Mucosa of descending colon (tissue), 3 donors: ENCODE results near the gene GPD2. TPM values are rescaled to one million over a fixed set of nuclear protein-coding genes. Genes with fewer than 3 reads are reported as not detected.

ENCODE experiments used
- ATAC-seq: fragments of 200-7000 bp; cut with Tn5 transposase; one replicate; pipeline ENCODE4 v1.9.1; 2020; ENCODE audit warnings: mild to moderate bottlenecking, moderate library complexity
- DNase-seq, 3 donors: peaks; one replicate each; pipeline ENCODE4 v3.0.0-alpha.2; 2020
- H3K36me3 ChIP-seq: fragments of 200-600 bp; one replicate; pipeline ENCODE4 v1.8.0; 2021; ENCODE audit warnings: low read depth, mild to moderate bottlenecking
- H3K4me1 ChIP-seq: fragments of 200-600 bp; one replicate; pipeline ENCODE4 v1.8.0; 2021; ENCODE audit warnings: low read depth, mild to moderate bottlenecking
- H3K4me3 ChIP-seq: fragments of 200-600 bp; one replicate; pipeline ENCODE4 v1.8.0; 2021; ENCODE audit warnings: mild to moderate bottlenecking
- H3K9me3 ChIP-seq: fragments of 200-600 bp; one replicate; pipeline ENCODE4 v1.8.0; 2021; ENCODE audit warnings: mild to moderate bottlenecking
- CTCF ChIP-seq: fragments of 200-600 bp; IDR thresholded peaks from one replicate; pipeline ENCODE4 v1.8.0; 2022; ENCODE audit warnings: antibody characterized with exemption, mild to moderate bottlenecking
- intact Hi-C, 2 donors: fragments of 100-400 bp; cut with DNase I in 1 of 2; cut with micrococcal nuclease in 1 of 2; formaldehyde crosslinking; loops; one replicate each; pipeline versions ENCODE4 v1.11.0 to v1.11.1; 2022; cut with DNase I, micrococcal nuclease
- total RNA-seq, 3 donors: library from RNA; stranded (reverse); fragmentation: NEBNext Ultra II Directional in 2 of 3; extraction: Animal tissue kit (Norgen Biotek cat#: 25700) in 2 of 3; gene quantifications; one replicate each; pipeline versions ENCODE4 v1.2.1 to v1.2.4, GENCODE V29; 2021 to 2023
- donor health status: DM: no; HTN: no; CAD: no; lungs with moderate emphysema.
- donor health status: DM: no; HTN: no; CAD: no.
- donor health status: DM: no; HTN: yes; CAD: no.

GPD2 gene
- total RNA-seq, 3 donors from 2014 or later, result 42.9 to 83.5 (median 77.9) TPM

GRCh38 chr2:156476850-156477206, 40.6 kb downstream of the GPD2 start:
- H3K36me3 ChIP-seq, result no peaks in the 10 kb centered on the region
- H3K9me3 ChIP-seq, result no peaks in the 10 kb centered on the region
- intact Hi-C loops, result no loop called here
- ATAC-seq, result no peak
- no peak for TF ChIP-seq CTCF
- H3K4me3 ChIP-seq, result no peak overlapping the region
- no peak for DNase-seq
- H3K4me1 ChIP-seq, result peaks cover under 1% of the 10 kb centered on the region

- intact Hi-C loops, result no loop called here
- Histone ChIP-seq H3K9me3 (no peaks in the 10 kb centered on the region), H3K4me1 (peaks cover 2% of the 10 kb centered on the region), H3K36me3 (no peaks in the 10 kb centered on the region), H3K4me3 (no peak overlapping the region)
- no peak for DNase-seq
- ATAC-seq, result no peak
- no peak for TF ChIP-seq CTCF
These were observed 44.2 kb downstream of the GPD2 start for GRCh38 chr2:156480376-156480775.

- TF ChIP-seq CTCF, result no peak
- H3K9me3 ChIP-seq, result no peaks in the 10 kb centered on the region
- DNase-seq (no peak), ATAC-seq (no peak)
- H3K36me3 ChIP-seq, result no peaks in the 10 kb centered on the region
- H3K4me3 ChIP-seq, result no peak overlapping the region
- intact Hi-C loops, result no loop called here
- peaks cover 2% of the 10 kb centered on the region for H3K4me1 ChIP-seq
These were observed 45.1 kb downstream of the GPD2 start for GRCh38 chr2:156481312-156481711.

GRCh38 chr2:156483741-156484173, 47.6 kb downstream of the GPD2 start:
- no peak for DNase-seq
- Histone ChIP-seq H3K4me1 (peaks cover 2% of the 10 kb centered on the region), H3K36me3 (no peaks in the 10 kb centered on the region), H3K9me3 (no peaks in the 10 kb centered on the region), H3K4me3 (no peak overlapping the region)
- peak; percentile 51 for ATAC-seq
- intact Hi-C loops, result no loop called here
- no peak for TF ChIP-seq CTCF

GRCh38 chr2:156486147-156486546, 50.0 kb downstream of the GPD2 start:
- intact Hi-C loops, result no loop called here
- peaks cover 2% of the 10 kb centered on the region for H3K4me1 ChIP-seq
- no peaks in the 10 kb centered on the region for H3K9me3 ChIP-seq
- H3K4me3 ChIP-seq, result no peak overlapping the region
- H3K36me3 ChIP-seq, result no peaks in the 10 kb centered on the region
- ATAC-seq, result no peak
- DNase-seq, result no peak
- TF ChIP-seq CTCF, result no peak

GRCh38 chr2:156486614-156487013, 50.4 kb downstream of the GPD2 start:
- intact Hi-C loops, result no loop called here
- no peak for ATAC-seq
- H3K9me3 ChIP-seq, result no peaks in the 10 kb centered on the region

More at GRCh38 chr2:156486614-156487013, 50.4 kb downstream of the GPD2 start:
- DNase-seq, result no peak
- no peak for TF ChIP-seq CTCF
- H3K36me3 ChIP-seq, result no peaks in the 10 kb centered on the region
- no peak overlapping the region for H3K4me3 ChIP-seq
- H3K4me1 ChIP-seq, result peaks cover 2% of the 10 kb centered on the region
